ENCODE results near the gene VPS36.

GRCh38 chr13:52414051-52414450 is 36.4 kb downstream of the VPS36 start:
- TF ChIP-seq CTCF (IDR thresholded peaks at IDR 0.05; ENCODE audit: low read depth, low read length, poor library complexity, severe bottlenecking) (no peak), EZH2phosphoT487 (IDR thresholded peaks at IDR 0.05; ENCODE audit: borderline replicate concordance, low read length) (no peak)
